Vagina (tissue), 2 donors: ENCODE results near the gene DGKI.

Experiments
- POLR2A ChIP-seq, 2 donors: fragments of 450-650 bp; IDR thresholded peaks; one replicate each; pipeline ENCODE4 v1.6.1; 2017; ENCODE audit warnings: antibody characterized with exemption in 2 of 2, mild to moderate bottlenecking in 2 of 2, moderate library complexity in 2 of 2
- TF ChIP-seq, protein P1 (sequence below), 3 experiments: fragments of 450-650 bp in 2 of 3; fragments of 200-600 bp in 1 of 3; sonication (generic) in 1 of 3; IDR thresholded peaks; one replicate each; pipeline ENCODE4 v1.5.1; 2017 to 2019; ENCODE audit warnings: antibody characterized with exemption in 3 of 3, mild to moderate bottlenecking in 2 of 3, moderate library complexity in 2 of 3

GRCh38 chr7:137801491-137801890, 45.3 kb downstream of the DGKI start:
- TF ChIP-seq, protein P1, sequence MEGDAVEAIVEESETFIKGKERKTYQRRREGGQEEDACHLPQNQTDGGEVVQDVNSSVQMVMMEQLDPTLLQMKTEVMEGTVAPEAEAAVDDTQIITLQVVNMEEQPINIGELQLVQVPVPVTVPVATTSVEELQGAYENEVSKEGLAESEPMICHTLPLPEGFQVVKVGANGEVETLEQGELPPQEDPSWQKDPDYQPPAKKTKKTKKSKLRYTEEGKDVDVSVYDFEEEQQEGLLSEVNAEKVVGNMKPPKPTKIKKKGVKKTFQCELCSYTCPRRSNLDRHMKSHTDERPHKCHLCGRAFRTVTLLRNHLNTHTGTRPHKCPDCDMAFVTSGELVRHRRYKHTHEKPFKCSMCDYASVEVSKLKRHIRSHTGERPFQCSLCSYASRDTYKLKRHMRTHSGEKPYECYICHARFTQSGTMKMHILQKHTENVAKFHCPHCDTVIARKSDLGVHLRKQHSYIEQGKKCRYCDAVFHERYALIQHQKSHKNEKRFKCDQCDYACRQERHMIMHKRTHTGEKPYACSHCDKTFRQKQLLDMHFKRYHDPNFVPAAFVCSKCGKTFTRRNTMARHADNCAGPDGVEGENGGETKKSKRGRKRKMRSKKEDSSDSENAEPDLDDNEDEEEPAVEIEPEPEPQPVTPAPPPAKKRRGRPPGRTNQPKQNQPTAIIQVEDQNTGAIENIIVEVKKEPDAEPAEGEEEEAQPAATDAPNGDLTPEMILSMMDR (IDR thresholded peaks at IDR 0.05) = no peak
- no peak for TF ChIP-seq POLR2A (IDR thresholded peaks at IDR 0.05)
